ENCODE measurements around the gene SLC26A9.

- TF ChIP-seq CTCF (conservative IDR thresholded peaks at IDR 0.05 in 1 of 2, IDR thresholded peaks at IDR 0.05 in 1 of 2; ENCODE audit: low read depth in 1 of 2, low read length in 2 of 2) (no peak), EZH2 (IDR thresholded peaks at IDR 0.05; ENCODE audit: low read length, missing control alignments) (no peak)
Measured at GRCh38 chr1:205921570-205921909, 21.7 kb downstream of the SLC26A9 start.
